DMS79 (cell line): Measurements from ENCODE around the gene SLC35G6.
"Not testable (repeated sequence)": the region's sequence is repeated elsewhere in the genome, so short reads cannot be mapped to it uniquely, and the experiment has no call there.

ENCODE experiments used
- DNase-seq: peaks from one replicate; lab custom pipeline; 2025; lab: John Stamatoyannopoulos, UW

Gene SLC35G6

GRCh38 chr17:7460850-7461660 is 20.2 kb upstream of the SLC35G6 start:
- no peak for DNase-seq

GRCh38 chr17:7462474-7463371 is 18.5 kb upstream of the SLC35G6 start:
- no peak for DNase-seq

- no peak for DNase-seq
Measured at GRCh38 chr17:7463372-7463846, 17.8 kb upstream of the SLC35G6 start.

- no peak for DNase-seq
Measured at GRCh38 chr17:7464081-7464480, 17.2 kb upstream of the SLC35G6 start.

- no peak for DNase-seq
Measured at GRCh38 chr17:7465597-7466275, 15.5 kb upstream of the SLC35G6 start.

- no peak for DNase-seq
Measured at GRCh38 chr17:7466318-7466638, 15.0 kb upstream of the SLC35G6 start.

GRCh38 chr17:7466639-7467341 is 14.5 kb upstream of the SLC35G6 start:
- no peak for DNase-seq

GRCh38 chr17:7467498-7467897 is 13.7 kb upstream of the SLC35G6 start:
- no peak for DNase-seq

- no peak for DNase-seq
Measured at GRCh38 chr17:7468290-7468689, 13.0 kb upstream of the SLC35G6 start.

GRCh38 chr17:7468804-7469389 is 12.3 kb upstream of the SLC35G6 start:
- DNase-seq = no peak

- DNase-seq = not testable (repeated sequence)
Measured at GRCh38 chr17:7469843-7470242, 11.4 kb upstream of the SLC35G6 start.

GRCh38 chr17:7470457-7470973 is 10.7 kb upstream of the SLC35G6 start:
- DNase-seq = not testable (repeated sequence)

GRCh38 chr17:7471729-7472128 is 9.5 kb upstream of the SLC35G6 start:
- DNase-seq = no peak

GRCh38 chr17:7474767-7475166 is 6.5 kb upstream of the SLC35G6 start:
- not testable (repeated sequence) for DNase-seq

- no peak for DNase-seq
Measured at GRCh38 chr17:7475764-7476422, 5.4 kb upstream of the SLC35G6 start.

- DNase-seq = no peak
Measured at GRCh38 chr17:7476494-7476893, 4.8 kb upstream of the SLC35G6 start.

GRCh38 chr17:7476951-7477350 is 4.3 kb upstream of the SLC35G6 start:
- no peak for DNase-seq

- DNase-seq = no peak
Measured at GRCh38 chr17:7477392-7478275, 3.6 kb upstream of the SLC35G6 start.
